Motor neuron (in vitro differentiated cells): ENCODE measurements around the gene NOX3. TPM values are rescaled to one million over a fixed set of nuclear protein-coding genes. Genes with fewer than 3 reads are reported as not detected.
"Not testable (repeated sequence)": the region's sequence is repeated elsewhere in the genome, so short reads cannot be mapped to it uniquely, and the experiment has no call there.

Experiments used
- ATAC-seq, 8 experiments: fragments of 200-7000 bp; cut with Tn5 transposase; replicated peaks in 6 of 8; 2 replicates each; pipeline ENCODE4 v1.8.0; 2021; ENCODE audit warnings: mild to moderate bottlenecking in 8 of 8, moderate library complexity in 8 of 8
- H3K27ac ChIP-seq, 2 donors: fragments of 250-450 bp; sonication (Bioruptor Pico); 2 replicates each; pipeline ENCODE4 v1.9.0; 2021; ENCODE audit warnings: antibody characterized with exemption in 2 of 2, mild to moderate bottlenecking in 2 of 2, moderate library complexity in 1 of 2
- H3K4me1 ChIP-seq, 2 donors: fragments of 250-450 bp; sonication (Bioruptor Pico); replicated peaks in 1 of 2; 2 replicates each; pipeline ENCODE4 v1.6.1; 2021; ENCODE audit warnings: antibody characterized with exemption in 2 of 2, mild to moderate bottlenecking in 2 of 2, moderate library complexity in 1 of 2
- H3K4me3 ChIP-seq, 5 donors: fragments of 250-450 bp; sonication (Bioruptor Pico); 2 replicates each; pipeline ENCODE4 v1.9.0; 2021; ENCODE audit warnings: antibody characterized with exemption in 5 of 5, mild to moderate bottlenecking in 5 of 5, moderate library complexity in 4 of 5
- WGBS, 10 experiments: fragments of 450-650 bp; shearing (Covaris generic); methylation state at CpG; one replicate each; pipeline ENCODE4 v1.0.0; 2022; 5-methylcytosine and 5-hydroxymethylcytosine counted together
- in situ Hi-C, 9 experiments: fragments of 400-800 bp; cut with MboI; loops; one replicate each; pipeline ENCODE4 v1.15.0; 2021; ENCODE audit warnings: low sequenced_read_pairs in 9 of 9, low pct_unique_long_range_greater_than_20kb in 2 of 9; ENCODE audit not compliant: unreplicated experiment in 9 of 9
- total RNA-seq, 8 experiments: library from RNA; unstranded; fragments of 300-600 nt; gene quantifications; 2 replicates each; pipeline versions ENCODE4 v1.2.3 to v1.2.4, GENCODE V29; 2022

The NOX3 gene
- total RNA-seq, 8 experiments from 2014 or later = not detected

DNA sequence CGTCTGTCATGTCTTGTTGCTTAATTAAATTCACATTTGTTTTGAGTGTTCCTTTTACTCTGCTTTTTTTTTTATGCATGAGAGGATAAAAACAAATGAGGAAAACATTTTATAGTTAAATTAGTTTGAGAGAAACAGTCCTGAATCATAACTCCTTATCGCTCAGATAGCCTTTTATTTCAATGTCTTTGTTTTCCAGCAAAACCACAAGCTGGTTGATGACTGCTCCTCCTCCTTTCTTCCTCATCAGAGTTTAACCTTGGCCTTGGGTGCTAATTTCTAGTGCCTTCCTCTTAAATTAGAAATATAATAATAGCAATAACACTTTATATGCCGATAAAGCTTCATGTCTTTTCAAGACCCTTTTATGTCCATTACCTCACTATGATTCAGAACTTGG, 3.1 kb downstream of the NOX3 start:
- WGBS, 10 experiments = 53 to 100% (median 91%) methylated on average over 2 to 3 of the region's 3 CpGs
- ATAC-seq = no peak
- H3K27ac ChIP-seq = no peak overlapping the region
- peaks cover 15 to 24% of the 10 kb centered on the region in 2 donors for H3K4me1 ChIP-seq
- H3K4me3 ChIP-seq = no peak overlapping the region
- in situ Hi-C loops = no loop called here

DNA sequence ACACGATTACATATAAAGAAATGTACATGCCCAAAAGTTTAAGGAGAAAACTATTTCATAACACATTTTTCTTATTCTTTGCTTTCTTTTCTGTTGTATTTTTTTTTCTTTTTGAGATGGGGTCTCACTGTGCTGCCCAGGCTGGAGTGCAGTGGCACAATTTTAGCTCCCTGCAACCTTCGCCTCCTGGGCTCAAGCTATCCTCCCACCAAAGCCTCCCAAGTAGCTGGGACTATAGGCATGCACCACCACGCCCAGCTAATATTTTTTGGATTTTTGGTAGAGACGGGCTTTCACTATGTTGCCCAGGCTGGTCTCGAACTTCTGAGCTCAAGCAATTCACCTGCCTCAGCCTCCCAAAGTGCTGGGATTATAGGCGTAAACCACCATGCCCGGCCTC, 4.1 kb downstream of the NOX3 start:
- in situ Hi-C loops, H3K27ac ChIP-seq, ATAC-seq, H3K4me3 ChIP-seq: not testable (repeated sequence)
- H3K4me1 ChIP-seq = peaks cover 15 to 24% of the 10 kb centered on the region in 2 donors
- 27 to 100% (median 89%) methylated on average over 1 to 7 of the region's 7 CpGs for WGBS, 10 experiments

- WGBS, 10 experiments = 94 to 100% (median 100%) methylated on average over 2 of the region's 2 CpGs; no CpG with 5 or more reads in 7 of the 10 experiments
- in situ Hi-C loops = no loop called here
- peaks cover 15 to 24% of the 10 kb centered on the region in 2 donors for H3K4me1 ChIP-seq
- H3K27ac ChIP-seq = peak overlapping the region in 1 of 2 donors; percentile 8
- H3K4me3 ChIP-seq = no peak overlapping the region
- peak in 5 of 8 experiments; percentile 33 to 61 (median 49) for ATAC-seq
Measured at GRCh38 chr6:155450240-155450581, 5.4 kb downstream of the NOX3 start.

DNA sequence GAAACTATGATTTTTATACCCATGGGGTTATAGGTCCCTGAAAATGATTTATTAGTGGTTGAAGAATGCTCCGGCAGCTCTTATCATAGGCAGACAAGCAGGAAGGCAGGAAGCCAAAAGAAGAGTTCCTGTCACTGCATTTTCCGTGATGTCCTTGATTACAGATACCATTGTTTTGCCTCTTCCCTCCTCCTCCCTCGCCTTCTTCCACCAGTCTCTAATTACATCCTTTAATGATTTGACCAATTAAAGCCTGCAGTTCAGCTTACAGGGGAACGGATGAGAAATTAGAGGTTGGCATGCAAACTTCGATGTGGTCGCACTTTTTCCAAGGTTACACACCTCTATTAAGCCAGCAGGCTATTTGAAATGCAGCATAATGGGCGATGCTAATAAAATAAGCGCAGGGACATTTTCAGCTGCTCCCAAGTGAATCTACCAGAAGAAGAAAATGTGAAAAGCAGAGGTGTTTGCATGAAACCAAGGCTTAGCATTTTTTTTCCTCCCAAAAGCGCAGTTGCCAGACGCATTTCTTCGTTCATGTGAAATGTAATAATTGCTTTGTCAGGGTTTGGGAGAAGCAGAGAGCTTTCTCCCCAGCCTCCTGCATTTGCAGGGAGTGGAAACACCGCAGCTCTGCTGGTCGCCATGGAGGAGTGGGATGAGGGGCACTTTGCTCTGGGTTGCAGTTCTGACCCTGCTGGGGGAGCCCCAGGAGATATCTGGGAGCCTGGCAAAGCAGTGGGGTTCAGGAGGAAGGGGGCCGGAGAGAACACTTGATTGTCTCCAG, 6.0 kb downstream of the NOX3 start:
- peak in 5 of 8 experiments; percentile 17 to 57 (median 25) for ATAC-seq
- Histone ChIP-seq H3K4me3 (no peak overlapping the region), H3K4me1 (peaks cover 15 to 27% of the 10 kb centered on the region in 2 donors), H3K27ac (peak overlapping the region in 1 of 2 donors; percentile 8)
- WGBS, 10 experiments = 40 to 92% (median 79%) methylated on average over 1 to 12 of the region's 14 CpGs
- in situ Hi-C loops = no loop called here

- in situ Hi-C loops = no loop called here
- peaks cover 15 to 34% of the 10 kb centered on the region in 2 donors for H3K4me1 ChIP-seq
- WGBS, 10 experiments = 0 to 50% (median 32%) methylated on average over 1 to 4 of the region's 5 CpGs; no CpG with 5 or more reads in 1 of the 10 experiments
- ATAC-seq = peak in 5 of 8 experiments; percentile 13 to 53 (median 32)
- H3K27ac ChIP-seq = no peak overlapping the region
- H3K4me3 ChIP-seq = no peak overlapping the region
Measured at GRCh38 chr6:155448668-155449449, 6.8 kb downstream of the NOX3 start.

- Histone ChIP-seq H3K4me1 (peaks cover 15 to 34% of the 10 kb centered on the region in 2 donors), H3K4me3 (no peak overlapping the region), H3K27ac (no peak overlapping the region)
- in situ Hi-C loops = no loop called here
- ATAC-seq = no peak
Measured at GRCh38 chr6:155447949-155448348, 7.7 kb downstream of the NOX3 start.

GRCh38 chr6:155444952-155445903, 10.4 kb downstream of the NOX3 start:
- Histone ChIP-seq H3K4me3 (no peak overlapping the region), H3K4me1 (peaks cover 16 to 46% of the 10 kb centered on the region in 2 donors), H3K27ac (no peak overlapping the region)
- 0 to 95% (median 87%) methylated on average over 2 to 9 of the region's 9 CpGs; no CpG with 5 or more reads in 2 of the 10 experiments for WGBS, 10 experiments
- no peak for ATAC-seq
- in situ Hi-C loops = no loop called here

- Histone ChIP-seq H3K4me1 (peaks cover 7 to 37% of the 10 kb centered on the region in 2 donors), H3K27ac (no peak overlapping the region), H3K4me3 (no peak overlapping the region)
- WGBS, 10 experiments = 52 to 100% (median 84%) methylated on average over 1 to 9 of the region's 9 CpGs
- in situ Hi-C loops = no loop called here
- ATAC-seq = peak in 5 of 8 experiments; percentile 42 to 94 (median 73)
Measured at GRCh38 chr6:155444120-155444917, 11.3 kb downstream of the NOX3 start.

DNA sequence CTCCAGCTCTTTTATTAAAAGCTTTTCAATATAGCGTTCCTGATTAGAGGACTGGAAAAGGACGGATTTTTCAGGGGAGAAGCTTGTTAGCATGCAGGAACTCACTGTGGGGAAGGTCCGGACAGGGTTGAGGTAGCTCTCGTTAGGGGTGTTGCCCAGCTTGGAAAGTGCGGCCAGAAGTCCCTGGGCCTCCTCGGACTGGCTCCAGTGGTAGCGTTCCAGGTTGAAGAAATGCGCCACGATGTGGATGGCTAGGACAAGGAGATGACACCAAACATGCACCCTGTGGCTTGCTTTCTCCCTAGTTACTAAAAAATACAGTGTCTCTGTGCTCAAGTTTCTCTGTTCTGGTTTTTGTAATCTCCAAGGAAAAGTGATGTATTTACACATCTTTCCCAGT, 12.5 kb downstream of the NOX3 start:
- Histone ChIP-seq H3K4me3 (no peak overlapping the region), H3K27ac (no peak overlapping the region), H3K4me1 (peaks cover 3 to 26% of the 10 kb centered on the region in 2 donors)
- WGBS, 10 experiments = 44 to 100% (median 86%) methylated on average over 1 to 9 of the region's 9 CpGs; no CpG with 5 or more reads in 1 of the 10 experiments
- ATAC-seq = no peak
- in situ Hi-C loops = no loop called here

DNA sequence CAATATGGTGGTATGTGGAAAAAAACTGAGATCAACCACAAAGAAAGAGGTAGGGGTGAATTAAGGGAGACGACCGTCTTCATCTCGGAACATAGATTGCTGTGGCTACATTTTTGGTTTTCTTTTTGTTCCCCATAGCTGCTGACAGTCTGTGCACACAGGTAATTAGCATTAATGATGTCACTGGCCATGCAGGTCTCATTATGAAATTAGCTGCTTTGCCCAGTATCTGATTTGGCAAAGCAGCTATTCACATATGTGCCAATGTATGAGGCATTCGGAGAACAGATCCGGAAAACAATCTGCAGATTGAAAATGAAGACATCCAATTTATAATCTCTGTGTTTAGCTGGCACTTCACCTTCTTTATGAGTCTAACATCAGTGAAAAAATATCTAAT, 13.1 kb downstream of the NOX3 start:
- H3K4me1 ChIP-seq = peaks cover 3 to 26% of the 10 kb centered on the region in 2 donors
- H3K27ac ChIP-seq = no peak overlapping the region
- 40 to 100% (median 83%) methylated on average over 1 to 5 of the region's 5 CpGs for WGBS, 10 experiments
- no peak overlapping the region for H3K4me3 ChIP-seq
- in situ Hi-C loops = no loop called here
- no peak for ATAC-seq

- no peak for ATAC-seq
- 56 to 85% (median 66%) methylated on average over 2 to 4 of the region's 4 CpGs for WGBS, 10 experiments
- Histone ChIP-seq H3K4me3 (no peak overlapping the region), H3K27ac (peak overlapping the region in 1 of 2 donors; percentile 24), H3K4me1 (peaks cover 3 to 26% of the 10 kb centered on the region in 2 donors)
- in situ Hi-C loops = no loop called here
Measured at GRCh38 chr6:155441112-155441465, 14.6 kb downstream of the NOX3 start.
